ENCODE results near the gene HEXIM1.

Gene HEXIM1

GRCh38 chr17:45120558-45120957 lies 27.7 kb upstream of the HEXIM1 start:
- no peak overlapping the region for H3K4me2 ChIP-seq (ENCODE audit: insufficient read depth, low read length, poor library complexity, severe bottlenecking)
- H4K8ac ChIP-seq (ENCODE audit: low read depth, low read length): no peak overlapping the region
- no peak overlapping the region for H4K91ac ChIP-seq (ENCODE audit: low read depth, low read length, poor library complexity)
- no peak overlapping the region for H3K4me3 ChIP-seq (ENCODE audit: low read length in 2 of 2)
- H3K79me1 ChIP-seq (ENCODE audit: low read depth, low read length): peaks cover 2% of the 10 kb centered on the region
- WGBS, 2 donors (ENCODE audit: extremely low coverage in 2 of 2, insufficient read length in 2 of 2, insufficient replicate concordance in 1 of 2): no CpG with 5 or more reads among the region's 22 CpGs
- no peak overlapping the region for H3K27ac ChIP-seq (replicated peaks; ENCODE audit: low read length)
- no peak overlapping the region for H2BK120ac ChIP-seq (ENCODE audit: low read depth, low read length)
- H3K9ac ChIP-seq (ENCODE audit: low read depth, low read length, poor library complexity): peak overlapping the region; percentile 40
- H2AFZ ChIP-seq (ENCODE audit: low read length): no peak overlapping the region
- DNase-seq (ENCODE audit: low spot score): no peak
- H3K36me3 ChIP-seq (replicated peaks in 1 of 2; ENCODE audit: control insufficient read depth in 2 of 2, insufficient read depth in 2 of 2, low read length in 2 of 2): no peaks in the 10 kb centered on the region
- no peaks in the 10 kb centered on the region for H3K27me3 ChIP-seq (ENCODE audit: control insufficient read depth in 3 of 3, insufficient read depth in 3 of 3, low read depth in 1 of 3, low read length in 3 of 3)
- H3K4ac ChIP-seq (ENCODE audit: low read length): no peak overlapping the region
- no peak overlapping the region for H2BK12ac ChIP-seq (ENCODE audit: low read length)
- H3K4me1 ChIP-seq (ENCODE audit: control insufficient read depth in 2 of 2, insufficient read depth in 1 of 2, low read depth in 1 of 2, low read length in 2 of 2): peaks cover 5 to 11% of the 10 kb centered on the region in 2 donors
- no peak overlapping the region for H2AK5ac ChIP-seq (ENCODE audit: low read depth, low read length)
- peak overlapping the region; percentile 64 for H3K18ac ChIP-seq (ENCODE audit: low read length)
- H2BK15ac ChIP-seq (ENCODE audit: low read length): no peak overlapping the region
- H2BK5ac ChIP-seq (ENCODE audit: low read length): no peak overlapping the region
- H3K23ac ChIP-seq (ENCODE audit: low read depth, low read length, poor library complexity): peak overlapping the region; percentile 18
- H3K14ac ChIP-seq (ENCODE audit: low read length): no peak overlapping the region
- H3K9me3 ChIP-seq (replicated peaks in 1 of 2; ENCODE audit: control insufficient read depth in 2 of 2, insufficient read depth in 1 of 2, low read depth in 1 of 2, low read length in 2 of 2): no peaks in the 10 kb centered on the region

DNA sequence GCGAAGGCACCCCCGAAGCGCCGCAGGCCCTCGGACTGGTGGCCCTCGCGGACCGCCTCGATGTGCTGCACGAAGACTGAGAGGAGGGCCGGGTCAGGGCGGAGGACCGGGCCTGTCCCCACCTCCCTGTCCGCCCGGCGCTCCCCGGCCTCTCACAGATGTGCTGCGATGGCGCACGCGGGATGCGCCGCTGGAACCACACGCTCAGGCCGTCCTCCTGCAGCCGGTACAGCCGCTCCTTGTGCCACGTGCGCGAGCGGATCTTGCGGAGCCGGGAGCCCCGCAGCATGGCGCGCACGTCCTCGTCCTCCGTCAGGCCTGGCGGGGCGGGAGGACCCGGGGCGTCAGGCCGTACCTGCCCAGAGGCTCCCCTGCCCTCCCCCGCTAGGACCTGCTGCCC lies 27.2 kb upstream of the HEXIM1 start:
- H4K91ac ChIP-seq (ENCODE audit: low read depth, low read length, poor library complexity): no peak overlapping the region
- peak overlapping the region; percentile 24 for H2BK5ac ChIP-seq (ENCODE audit: low read length)
- WGBS, 2 donors (ENCODE audit: extremely low coverage in 2 of 2, insufficient read length in 2 of 2, insufficient replicate concordance in 1 of 2): no CpG with 5 or more reads among the region's 45 CpGs
- H2AFZ ChIP-seq (ENCODE audit: low read length): no peak overlapping the region
- peak overlapping the region; percentile 40 for H3K9ac ChIP-seq (ENCODE audit: low read depth, low read length, poor library complexity)
- H3K27ac ChIP-seq (replicated peaks; ENCODE audit: low read length): no peak overlapping the region
- peaks cover 5 to 11% of the 10 kb centered on the region in 2 donors for H3K4me1 ChIP-seq (ENCODE audit: control insufficient read depth in 2 of 2, insufficient read depth in 1 of 2, low read depth in 1 of 2, low read length in 2 of 2)
- H3K14ac ChIP-seq (ENCODE audit: low read length): no peak overlapping the region
- H2BK15ac ChIP-seq (ENCODE audit: low read length): no peak overlapping the region
- peak overlapping the region; percentile 70 for H2AK5ac ChIP-seq (ENCODE audit: low read depth, low read length)
- H2BK120ac ChIP-seq (ENCODE audit: low read depth, low read length): no peak overlapping the region
- no peaks in the 10 kb centered on the region for H3K36me3 ChIP-seq (replicated peaks in 1 of 2; ENCODE audit: control insufficient read depth in 2 of 2, insufficient read depth in 2 of 2, low read length in 2 of 2)
- H3K4ac ChIP-seq (ENCODE audit: low read length): no peak overlapping the region
- H3K23ac ChIP-seq (ENCODE audit: low read depth, low read length, poor library complexity): peak overlapping the region; percentile 18
- peaks cover 2% of the 10 kb centered on the region for H3K79me1 ChIP-seq (ENCODE audit: low read depth, low read length)
- no peak overlapping the region for H3K4me3 ChIP-seq (ENCODE audit: low read length in 2 of 2)
- no peak overlapping the region for H2BK12ac ChIP-seq (ENCODE audit: low read length)
- no peak overlapping the region for H3K4me2 ChIP-seq (ENCODE audit: insufficient read depth, low read length, poor library complexity, severe bottlenecking)
- no peaks in the 10 kb centered on the region for H3K9me3 ChIP-seq (replicated peaks in 1 of 2; ENCODE audit: control insufficient read depth in 2 of 2, insufficient read depth in 1 of 2, low read depth in 1 of 2, low read length in 2 of 2)
- H3K18ac ChIP-seq (ENCODE audit: low read length): peak overlapping the region; percentile 64
- H3K27me3 ChIP-seq (ENCODE audit: control insufficient read depth in 3 of 3, insufficient read depth in 3 of 3, low read depth in 1 of 3, low read length in 3 of 3): no peaks in the 10 kb centered on the region
- DNase-seq (ENCODE audit: low spot score): no peak
- H4K8ac ChIP-seq (ENCODE audit: low read depth, low read length): no peak overlapping the region

- no peak overlapping the region for H3K14ac ChIP-seq (ENCODE audit: low read length)
- no peak overlapping the region for H3K27ac ChIP-seq (replicated peaks; ENCODE audit: low read length)
- no peak overlapping the region for H3K23ac ChIP-seq (ENCODE audit: low read depth, low read length, poor library complexity)
- no peak for DNase-seq (ENCODE audit: low spot score)
- no peak overlapping the region for H3K18ac ChIP-seq (ENCODE audit: low read length)
- peaks cover 16 to 20% of the 10 kb centered on the region in 2 donors for H3K4me1 ChIP-seq (ENCODE audit: control insufficient read depth in 2 of 2, insufficient read depth in 1 of 2, low read depth in 1 of 2, low read length in 2 of 2)
- no peak overlapping the region for H2BK15ac ChIP-seq (ENCODE audit: low read length)
- WGBS, 2 donors (ENCODE audit: extremely low coverage in 2 of 2, insufficient read length in 2 of 2, insufficient replicate concordance in 1 of 2): no CpG with 5 or more reads among the region's 6 CpGs
- no peak overlapping the region for H4K91ac ChIP-seq (ENCODE audit: low read depth, low read length, poor library complexity)
- no peaks in the 10 kb centered on the region for H3K36me3 ChIP-seq (replicated peaks in 1 of 2; ENCODE audit: control insufficient read depth in 2 of 2, insufficient read depth in 2 of 2, low read length in 2 of 2)
- H3K4ac ChIP-seq (ENCODE audit: low read length): no peak overlapping the region
- no peak overlapping the region for H3K9ac ChIP-seq (ENCODE audit: low read depth, low read length, poor library complexity)
- H3K27me3 ChIP-seq (ENCODE audit: control insufficient read depth in 3 of 3, insufficient read depth in 3 of 3, low read depth in 1 of 3, low read length in 3 of 3): no peaks in the 10 kb centered on the region
- H3K4me2 ChIP-seq (ENCODE audit: insufficient read depth, low read length, poor library complexity, severe bottlenecking): no peak overlapping the region
- H2AFZ ChIP-seq (ENCODE audit: low read length): no peak overlapping the region
- H2AK5ac ChIP-seq (ENCODE audit: low read depth, low read length): peak overlapping the region; percentile 79
- H3K4me3 ChIP-seq (ENCODE audit: low read length in 2 of 2): no peak overlapping the region
- H3K79me1 ChIP-seq (ENCODE audit: low read depth, low read length): peaks cover 2% of the 10 kb centered on the region
- H2BK5ac ChIP-seq (ENCODE audit: low read length): no peak overlapping the region
- no peak overlapping the region for H4K8ac ChIP-seq (ENCODE audit: low read depth, low read length)
- no peak overlapping the region for H2BK12ac ChIP-seq (ENCODE audit: low read length)
- H3K9me3 ChIP-seq (replicated peaks in 1 of 2; ENCODE audit: control insufficient read depth in 2 of 2, insufficient read depth in 1 of 2, low read depth in 1 of 2, low read length in 2 of 2): no peaks in the 10 kb centered on the region
- no peak overlapping the region for H2BK120ac ChIP-seq (ENCODE audit: low read depth, low read length)
Observed at GRCh38 chr17:45123076-45123770, 25.1 kb upstream of the HEXIM1 start.

DNA sequence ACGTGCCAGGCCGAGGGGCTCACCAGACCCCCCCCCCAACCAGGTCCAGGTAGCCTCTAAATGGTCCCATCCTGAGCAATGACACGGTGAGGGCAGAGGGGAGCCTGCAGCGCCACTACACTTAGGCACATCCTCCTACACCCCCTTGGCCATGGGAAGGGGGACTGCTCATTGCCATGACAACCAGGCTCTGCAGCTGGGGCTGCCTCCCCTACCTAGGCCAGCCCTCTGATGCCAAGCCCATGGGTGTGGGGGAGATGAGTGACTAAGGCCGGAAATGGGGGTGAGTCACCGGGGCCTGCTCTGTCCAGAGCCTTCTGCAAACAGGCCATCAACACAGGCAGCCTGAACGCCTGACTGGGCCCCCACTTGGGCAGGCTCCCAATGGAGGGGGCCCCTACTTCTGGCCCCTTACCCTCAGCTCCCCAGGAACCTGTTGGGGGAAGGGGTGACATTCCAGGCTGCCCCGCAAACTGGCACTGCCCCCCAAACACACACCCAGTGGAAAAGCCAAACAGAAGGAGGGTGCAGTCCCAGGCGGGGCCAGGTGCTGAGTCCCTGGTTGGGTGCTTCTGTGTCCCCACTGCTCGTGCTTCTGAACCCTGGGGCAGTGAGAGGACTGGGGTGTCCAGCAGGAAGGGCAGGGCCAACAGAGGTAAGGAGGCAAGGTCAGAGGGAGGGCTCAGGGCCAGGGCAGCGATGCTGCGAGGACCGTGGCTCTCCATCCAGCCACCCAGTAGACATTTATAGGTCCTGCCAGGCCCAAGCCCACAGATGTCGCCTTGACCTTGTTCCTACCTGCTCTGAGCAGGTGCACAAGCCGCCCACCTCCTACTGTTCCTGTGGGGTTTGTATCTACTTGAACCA lies 24.1 kb upstream of the HEXIM1 start:
- no peak overlapping the region for H3K4me3 ChIP-seq (ENCODE audit: low read length in 2 of 2)
- WGBS, 2 donors (ENCODE audit: extremely low coverage in 2 of 2, insufficient read length in 2 of 2, insufficient replicate concordance in 1 of 2): no CpG with 5 or more reads among the region's 15 CpGs

More for the DNA sequence above, 24.1 kb upstream of the HEXIM1 start:
- peak overlapping the region; percentile 54 for H2BK5ac ChIP-seq (ENCODE audit: low read length)
- H3K9ac ChIP-seq (ENCODE audit: low read depth, low read length, poor library complexity): peak overlapping the region; percentile 66
- no peak overlapping the region for H3K14ac ChIP-seq (ENCODE audit: low read length)
- DNase-seq (ENCODE audit: low spot score): no peak
- no peaks in the 10 kb centered on the region for H3K27me3 ChIP-seq (ENCODE audit: control insufficient read depth in 3 of 3, insufficient read depth in 3 of 3, low read depth in 1 of 3, low read length in 3 of 3)
- H4K91ac ChIP-seq (ENCODE audit: low read depth, low read length, poor library complexity): peak overlapping the region; percentile 81
- H4K8ac ChIP-seq (ENCODE audit: low read depth, low read length): no peak overlapping the region
- H3K9me3 ChIP-seq (replicated peaks in 1 of 2; ENCODE audit: control insufficient read depth in 2 of 2, insufficient read depth in 1 of 2, low read depth in 1 of 2, low read length in 2 of 2): no peaks in the 10 kb centered on the region
- no peak overlapping the region for H3K4me2 ChIP-seq (ENCODE audit: insufficient read depth, low read length, poor library complexity, severe bottlenecking)
- peak overlapping the region; percentile 38 for H2BK15ac ChIP-seq (ENCODE audit: low read length)
- peaks cover 2% of the 10 kb centered on the region for H3K79me1 ChIP-seq (ENCODE audit: low read depth, low read length)
- H2AFZ ChIP-seq (ENCODE audit: low read length): no peak overlapping the region
- no peak overlapping the region for H2BK12ac ChIP-seq (ENCODE audit: low read length)
- peaks cover 19 to 20% of the 10 kb centered on the region in 2 donors for H3K4me1 ChIP-seq (ENCODE audit: control insufficient read depth in 2 of 2, insufficient read depth in 1 of 2, low read depth in 1 of 2, low read length in 2 of 2)
- H3K36me3 ChIP-seq (replicated peaks in 1 of 2; ENCODE audit: control insufficient read depth in 2 of 2, insufficient read depth in 2 of 2, low read length in 2 of 2): no peaks in the 10 kb centered on the region
- peak overlapping the region; percentile 67 for H3K18ac ChIP-seq (ENCODE audit: low read length)
- H2BK120ac ChIP-seq (ENCODE audit: low read depth, low read length): peak overlapping the region; percentile 9
- no peak overlapping the region for H3K23ac ChIP-seq (ENCODE audit: low read depth, low read length, poor library complexity)
- H2AK5ac ChIP-seq (ENCODE audit: low read depth, low read length): peak overlapping the region; percentile 79
- no peak overlapping the region for H3K4ac ChIP-seq (ENCODE audit: low read length)
- no peak overlapping the region for H3K27ac ChIP-seq (replicated peaks; ENCODE audit: low read length)

Measured in neuronal stem cell (in vitro differentiated cells).